Neuronal stem cell (in vitro differentiated cells): Measurements from ENCODE around the gene B3GAT1.
A peak's percentile ranks its signal among the peaks of the same experiment; 100 is the strongest.

ENCODE experiments used
- DNase-seq: peaks from one replicate; pipeline ENCODE4 v3.0.0-alpha.2; 2013; ENCODE audit warnings: low spot score
- H2AFZ ChIP-seq: one replicate; pipeline ENCODE4 v1.6.1; 2013; ENCODE audit warnings: mild to moderate bottlenecking, low read length, inconsistent platforms
- H2AK5ac ChIP-seq: 2 replicates; pipeline ENCODE4 v1.6.1; 2013; ENCODE audit warnings: low read depth, mild to moderate bottlenecking, inconsistent platforms, low read length, moderate library complexity, mixed read lengths
- H2BK120ac ChIP-seq: 2 replicates; pipeline ENCODE4 v1.6.1; 2013; ENCODE audit warnings: low read depth, mild to moderate bottlenecking, inconsistent platforms, low read length, moderate library complexity, mixed read lengths
- H2BK12ac ChIP-seq: one replicate; pipeline ENCODE4 v1.6.1; 2013; ENCODE audit warnings: low read length, inconsistent platforms
- H2BK15ac ChIP-seq: 2 replicates; pipeline ENCODE4 v1.6.1; 2013; ENCODE audit warnings: mild to moderate bottlenecking, low read length, inconsistent platforms, mixed read lengths
- H2BK5ac ChIP-seq: one replicate; pipeline ENCODE4 v1.6.1; 2013; ENCODE audit warnings: inconsistent platforms, mild to moderate bottlenecking, low read length, moderate library complexity
- H3K14ac ChIP-seq: one replicate; pipeline ENCODE4 v1.6.1; 2013; ENCODE audit warnings: low read length, inconsistent platforms
- H3K18ac ChIP-seq: 2 replicates; pipeline ENCODE4 v1.6.1; 2013; ENCODE audit warnings: low read length, inconsistent platforms
- H3K23ac ChIP-seq: 2 replicates; pipeline ENCODE4 v1.6.1; 2013; ENCODE audit warnings: low read depth, mild to moderate bottlenecking, mixed read lengths, low read length, inconsistent platforms; ENCODE audit not compliant: poor library complexity
- H3K27ac ChIP-seq: replicated peaks from 3 replicates; pipeline ENCODE4 v1.5.1; 2013; ENCODE audit warnings: low read length, inconsistent platforms
- H3K27me3 ChIP-seq, 3 experiments: 2 replicates each; pipeline ENCODE4 v1.6.1; 2013; ENCODE audit warnings: low read length in 3 of 3, mild to moderate bottlenecking in 2 of 3, inconsistent platforms in 1 of 3, low read depth in 1 of 3, mixed read lengths in 1 of 3, moderate library complexity in 1 of 3; ENCODE audit not compliant: control insufficient read depth in 3 of 3, insufficient read depth in 3 of 3
- H3K36me3 ChIP-seq, 2 donors: replicated peaks in 1 of 2; 2 replicates each; pipeline ENCODE4 v1.6.1; 2013; ENCODE audit warnings: low read length in 2 of 2; ENCODE audit not compliant: control insufficient read depth in 2 of 2, insufficient read depth in 2 of 2
- H3K4ac ChIP-seq: 2 replicates; pipeline ENCODE4 v1.6.1; 2013; ENCODE audit warnings: inconsistent platforms, mild to moderate bottlenecking, low read length, moderate library complexity
- H3K4me1 ChIP-seq, 2 donors: 1 replicate in 1 of 2; 2 replicates in 1 of 2; pipeline ENCODE4 v1.6.1; 2013; ENCODE audit warnings: low read length in 2 of 2, low read depth in 1 of 2; ENCODE audit not compliant: control insufficient read depth in 2 of 2, insufficient read depth in 1 of 2
- H3K4me2 ChIP-seq: one replicate; pipeline ENCODE4 v1.6.1; 2013; ENCODE audit warnings: mild to moderate bottlenecking, low read length, inconsistent platforms; ENCODE audit not compliant: insufficient read depth, poor library complexity, severe bottlenecking
- H3K4me3 ChIP-seq, 2 donors: 2 replicates each; pipeline ENCODE4 v1.5.1; 2013; ENCODE audit warnings: low read length in 2 of 2, mild to moderate bottlenecking in 2 of 2, inconsistent platforms in 1 of 2, moderate library complexity in 1 of 2
- H3K79me1 ChIP-seq: one replicate; pipeline ENCODE4 v1.6.1; 2013; ENCODE audit warnings: low read depth, mild to moderate bottlenecking, inconsistent platforms, low read length, moderate library complexity
- H3K9ac ChIP-seq: one replicate; pipeline ENCODE4 v1.6.1; 2013; ENCODE audit warnings: mild to moderate bottlenecking, low read depth, low read length, inconsistent platforms; ENCODE audit not compliant: poor library complexity
- H3K9me3 ChIP-seq, 2 donors: replicated peaks in 1 of 2; 2 replicates each; pipeline versions ENCODE3 to v1.6.1; 2013; ENCODE audit warnings: low read length in 2 of 2, mild to moderate bottlenecking in 2 of 2, inconsistent platforms in 1 of 2, low read depth in 1 of 2, mixed read lengths in 1 of 2, moderate library complexity in 1 of 2; ENCODE audit not compliant: control insufficient read depth in 2 of 2, insufficient read depth in 1 of 2
- H4K8ac ChIP-seq: one replicate; pipeline ENCODE4 v1.6.1; 2013; ENCODE audit warnings: low read depth, mild to moderate bottlenecking, inconsistent platforms, low read length, moderate library complexity
- H4K91ac ChIP-seq: one replicate; pipeline ENCODE4 v1.6.1; 2013; ENCODE audit warnings: low read length, low read depth, mild to moderate bottlenecking, inconsistent platforms; ENCODE audit not compliant: poor library complexity
- WGBS, 2 donors: extraction: QIAGEN DNeasy Blood & Tissue Kit; methylation state at CpG; one replicate each; pipeline ENCODE4 v1.1.7; 2013; ENCODE audit warnings: missing lambda C conversion rate in 2 of 2, mixed read lengths in 1 of 2; ENCODE audit not compliant: insufficient read length in 2 of 2, insufficient replicate concordance in 1 of 2; ENCODE audit errors: extremely low coverage in 2 of 2; 5-methylcytosine and 5-hydroxymethylcytosine counted together

Gene B3GAT1

GRCh38 chr11:134402910-134403309 is 9.1 kb downstream of the B3GAT1 start:
- H3K36me3 ChIP-seq: peaks cover 0 to 8% of the 10 kb centered on the region in 2 donors
- H3K14ac ChIP-seq: no peak overlapping the region
- H3K9ac ChIP-seq: no peak overlapping the region
- no peak overlapping the region for H2BK15ac ChIP-seq
- H2BK120ac ChIP-seq: no peak overlapping the region
- no peak overlapping the region for H4K91ac ChIP-seq
- no peak overlapping the region for H3K27ac ChIP-seq
- H3K23ac ChIP-seq: peak overlapping the region; percentile 8
- no peak overlapping the region for H3K4ac ChIP-seq
- peaks cover 0 to 2% of the 10 kb centered on the region in 2 donors for H3K4me1 ChIP-seq
- H3K9me3 ChIP-seq: peaks cover 3 to 7% of the 10 kb centered on the region in 2 donors
- H3K4me3 ChIP-seq: no peak overlapping the region
- H3K18ac ChIP-seq: no peak overlapping the region
- WGBS, 2 donors: no CpG with 5 or more reads among the region's 12 CpGs
- H2AK5ac ChIP-seq: no peak overlapping the region
- H2AFZ ChIP-seq: no peak overlapping the region
- H2BK12ac ChIP-seq: no peak overlapping the region
- peaks cover 17% of the 10 kb centered on the region for H3K79me1 ChIP-seq
- no peak for DNase-seq
- H2BK5ac ChIP-seq: no peak overlapping the region
- H3K27me3 ChIP-seq: no peaks in the 10 kb centered on the region
- H3K4me2 ChIP-seq: no peak overlapping the region
- H4K8ac ChIP-seq: no peak overlapping the region

GRCh38 chr11:134401825-134402809 is 9.9 kb downstream of the B3GAT1 start:
- Histone ChIP-seq H3K4me1 (peaks cover 0 to 2% of the 10 kb centered on the region in 2 donors), H3K23ac (no peak overlapping the region), H3K27ac (no peak overlapping the region), H3K27me3 (no peaks in the 10 kb centered on the region), H3K36me3 (peaks cover 0 to 7% of the 10 kb centered on the region in 2 donors), H3K14ac (peak overlapping the region; percentile 73), H3K79me1 (peaks cover 25% of the 10 kb centered on the region), H3K9ac (no peak overlapping the region), H3K18ac (peak overlapping the region; percentile 72), H3K4me3 (no peak overlapping the region), H2BK15ac (no peak overlapping the region), H4K91ac (no peak overlapping the region), H2BK5ac (no peak overlapping the region), H4K8ac (no peak overlapping the region), H3K4ac (no peak overlapping the region), H2BK120ac (no peak overlapping the region), H2AK5ac (no peak overlapping the region), H3K9me3 (peaks cover 3 to 7% of the 10 kb centered on the region in 2 donors), H2BK12ac (no peak overlapping the region), H2AFZ (no peak overlapping the region), H3K4me2 (no peak overlapping the region)
- DNase-seq: no peak
- no CpG with 5 or more reads among the region's 19 CpGs for WGBS, 2 donors

- no peak for DNase-seq
- H3K9me3 ChIP-seq: peaks cover 3 to 7% of the 10 kb centered on the region in 2 donors
- no peak overlapping the region for H3K18ac ChIP-seq
- H2BK5ac ChIP-seq: peak overlapping the region; percentile 19
- no peak overlapping the region for H3K9ac ChIP-seq
- no peak overlapping the region for H2BK15ac ChIP-seq
- H2BK120ac ChIP-seq: peak overlapping the region; percentile 44
- no CpG with 5 or more reads among the region's 7 CpGs for WGBS, 2 donors
- peak overlapping the region; percentile 58 for H3K23ac ChIP-seq
- H4K91ac ChIP-seq: no peak overlapping the region
- H3K4me2 ChIP-seq: no peak overlapping the region
- H3K79me1 ChIP-seq: peaks cover 26% of the 10 kb centered on the region
- H2AK5ac ChIP-seq: no peak overlapping the region
- no peak overlapping the region for H3K4me3 ChIP-seq
- no peak overlapping the region for H2BK12ac ChIP-seq
- no peaks in the 10 kb centered on the region for H3K27me3 ChIP-seq
- no peak overlapping the region for H2AFZ ChIP-seq
- H3K4me1 ChIP-seq: peaks cover 0 to 3% of the 10 kb centered on the region in 2 donors
- H4K8ac ChIP-seq: no peak overlapping the region
- H3K27ac ChIP-seq: no peak overlapping the region
- H3K36me3 ChIP-seq: peaks cover 0 to 5% of the 10 kb centered on the region in 2 donors
- H3K4ac ChIP-seq: no peak overlapping the region
- no peak overlapping the region for H3K14ac ChIP-seq
These were observed 12.0 kb downstream of the B3GAT1 start for GRCh38 chr11:134399996-134400395.

- H3K18ac ChIP-seq: peak overlapping the region; percentile 63
These were observed 12.8 kb downstream of the B3GAT1 start for GRCh38 chr11:134399293-134399654.

More at GRCh38 chr11:134399293-134399654, 12.8 kb downstream of the B3GAT1 start:
- no CpG with 5 or more reads among the region's 8 CpGs for WGBS, 2 donors
- Histone ChIP-seq H3K36me3 (peaks cover 0 to 4% of the 10 kb centered on the region in 2 donors), H3K4me3 (no peak overlapping the region), H2BK15ac (no peak overlapping the region), H4K91ac (no peak overlapping the region), H3K4me1 (peaks cover 0 to 5% of the 10 kb centered on the region in 2 donors), H3K27me3 (no peaks in the 10 kb centered on the region), H3K4me2 (no peak overlapping the region), H3K79me1 (peaks cover 29% of the 10 kb centered on the region), H3K9me3 (peaks cover 3 to 7% of the 10 kb centered on the region in 2 donors), H3K23ac (no peak overlapping the region), H2BK12ac (no peak overlapping the region), H3K27ac (no peak overlapping the region), H3K4ac (peak overlapping the region; percentile 5), H3K9ac (no peak overlapping the region), H2AFZ (no peak overlapping the region), H2BK120ac (no peak overlapping the region), H3K14ac (peak overlapping the region; percentile 78), H4K8ac (peak overlapping the region; percentile 10), H2BK5ac (peak overlapping the region; percentile 19), H2AK5ac (no peak overlapping the region)
- no peak for DNase-seq
